ENCODE data around the gene MRPS23.
A peak's percentile ranks its signal among the peaks of the same experiment; 100 is the strongest.

Gene MRPS23

GRCh38 chr17:57849874-57850754 lies at the start of gene MRPS23:
Gene MRPS23 (minus strand): TSS chr17:57850044. CDS start chr17:57850010, 34 bp downstream.
- peak; percentile 97 for DNase-seq (ENCODE audit: low read depth)

GRCh38 chr17:57899391-57899790 lies 49.5 kb upstream of the MRPS23 start:
- DNase-seq (ENCODE audit: low read depth): no peak

DNA sequence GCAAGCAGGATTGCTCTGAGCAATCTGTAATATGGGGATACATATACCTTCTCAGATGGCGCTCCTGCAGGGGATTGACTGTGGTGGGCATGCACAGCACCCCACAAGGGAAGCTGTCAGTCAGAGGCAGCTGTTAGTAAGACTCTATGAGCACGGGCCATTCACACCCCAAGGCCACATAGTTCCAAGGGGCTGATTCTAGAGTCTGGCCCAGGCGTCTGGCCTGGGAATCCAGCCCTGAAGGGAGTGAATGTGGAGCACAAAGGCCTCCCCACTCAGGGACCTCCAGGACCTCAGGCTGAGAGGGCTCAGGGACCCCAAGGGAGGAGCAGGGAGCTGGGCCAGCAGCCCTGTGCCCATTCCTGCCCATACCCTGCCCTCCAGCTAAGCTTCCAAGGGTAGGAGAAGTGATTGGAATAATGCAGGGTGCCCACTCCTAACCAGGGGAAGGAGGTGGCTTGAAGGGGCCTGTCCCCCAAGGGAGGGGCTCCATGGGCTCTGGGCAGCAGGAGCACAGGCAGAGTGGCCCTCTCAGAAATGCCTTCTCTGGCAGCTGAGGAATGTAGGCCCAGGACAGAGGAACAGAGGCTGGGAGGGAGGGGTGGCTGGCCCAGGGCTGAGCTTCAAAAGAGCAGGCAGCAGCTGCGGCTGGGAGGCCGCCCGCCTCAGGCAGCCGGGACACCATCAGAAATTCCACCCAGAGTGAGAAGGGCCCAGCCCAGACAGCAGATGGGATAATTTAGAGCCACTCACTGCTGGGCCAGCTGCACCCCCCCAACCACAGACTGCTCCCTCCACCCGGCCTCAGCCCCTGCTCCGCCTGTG lies 48.9 kb upstream of the MRPS23 start:
- no peak for DNase-seq (ENCODE audit: low read depth)

GRCh38 chr17:57895382-57896060 lies 45.7 kb upstream of the MRPS23 start:
- DNase-seq (ENCODE audit: low read depth): no peak

DNA sequence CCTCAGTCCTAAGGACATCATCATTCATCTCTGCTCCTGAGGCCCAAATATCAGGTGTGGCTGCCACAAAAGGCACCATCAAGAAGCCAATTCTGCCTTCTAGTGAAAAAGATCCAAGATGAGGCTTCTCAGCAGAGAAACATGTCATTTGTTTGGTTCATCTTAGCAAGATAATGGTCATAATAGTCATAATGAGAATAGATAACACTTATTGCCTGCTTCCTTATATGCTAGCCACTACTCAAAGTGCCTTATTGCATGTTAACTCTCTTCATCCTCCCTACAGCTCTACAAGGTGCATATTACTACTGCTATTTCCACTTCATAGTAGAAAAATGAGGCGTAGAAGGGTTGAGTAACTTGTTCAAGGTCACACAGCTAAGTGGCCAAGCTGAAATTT lies 45.0 kb upstream of the MRPS23 start:
- no peak for DNase-seq (ENCODE audit: low read depth)

GRCh38 chr17:57892820-57893595 lies 43.2 kb upstream of the MRPS23 start:
- DNase-seq (ENCODE audit: low read depth): no peak

DNA sequence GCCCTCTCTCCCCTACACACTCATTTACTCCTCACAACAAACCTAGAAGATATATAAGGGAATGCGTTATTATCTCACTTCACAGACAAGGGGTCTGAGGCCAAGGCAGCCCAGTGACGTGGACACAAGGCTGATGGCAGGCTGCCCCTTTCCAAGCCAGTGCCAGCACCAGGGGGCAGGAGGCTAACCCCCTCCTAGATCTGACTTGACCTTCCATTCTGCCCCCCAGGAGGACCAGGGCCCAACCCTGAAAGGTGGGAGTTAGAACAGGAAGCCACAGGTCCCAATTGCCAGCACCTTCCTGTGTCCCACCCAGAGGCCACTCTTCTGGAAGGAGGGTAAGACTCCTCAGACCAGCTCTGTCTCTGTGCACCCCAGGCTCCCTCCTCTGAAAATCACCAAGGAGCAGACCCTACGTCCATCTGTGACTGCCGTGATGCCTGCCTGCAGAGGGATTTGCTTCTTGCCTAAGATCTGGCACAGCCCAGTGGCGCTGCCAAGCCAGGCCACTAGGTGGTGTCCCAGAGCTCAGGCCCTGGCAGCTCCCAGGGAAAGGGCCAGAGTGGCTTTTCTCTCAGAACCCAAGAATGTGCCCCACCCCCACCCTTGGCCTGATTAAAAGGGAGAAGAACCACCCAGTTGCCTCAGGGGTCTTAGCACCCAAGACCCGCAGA lies 42.4 kb upstream of the MRPS23 start:
- DNase-seq (ENCODE audit: low read depth): peak; percentile 35

DNA sequence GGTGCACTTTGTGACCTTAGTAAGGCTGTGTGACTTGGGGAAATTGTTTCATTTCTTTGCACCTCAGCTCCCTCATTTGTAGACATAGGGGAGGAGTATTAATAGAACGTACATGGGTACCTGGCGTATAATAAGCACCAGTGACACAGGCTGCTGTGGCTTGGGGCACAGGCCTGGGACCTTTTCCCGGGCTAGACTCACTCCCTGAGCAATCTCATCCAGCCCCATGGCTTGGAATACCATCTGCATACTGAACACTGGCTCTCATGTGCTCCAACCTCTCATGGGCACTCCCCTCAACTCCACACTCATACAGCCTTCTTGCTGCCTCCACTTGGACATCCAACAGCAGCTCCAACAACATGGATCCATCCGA lies 41.0 kb upstream of the MRPS23 start:
- DNase-seq (ENCODE audit: low read depth): no peak

DNA sequence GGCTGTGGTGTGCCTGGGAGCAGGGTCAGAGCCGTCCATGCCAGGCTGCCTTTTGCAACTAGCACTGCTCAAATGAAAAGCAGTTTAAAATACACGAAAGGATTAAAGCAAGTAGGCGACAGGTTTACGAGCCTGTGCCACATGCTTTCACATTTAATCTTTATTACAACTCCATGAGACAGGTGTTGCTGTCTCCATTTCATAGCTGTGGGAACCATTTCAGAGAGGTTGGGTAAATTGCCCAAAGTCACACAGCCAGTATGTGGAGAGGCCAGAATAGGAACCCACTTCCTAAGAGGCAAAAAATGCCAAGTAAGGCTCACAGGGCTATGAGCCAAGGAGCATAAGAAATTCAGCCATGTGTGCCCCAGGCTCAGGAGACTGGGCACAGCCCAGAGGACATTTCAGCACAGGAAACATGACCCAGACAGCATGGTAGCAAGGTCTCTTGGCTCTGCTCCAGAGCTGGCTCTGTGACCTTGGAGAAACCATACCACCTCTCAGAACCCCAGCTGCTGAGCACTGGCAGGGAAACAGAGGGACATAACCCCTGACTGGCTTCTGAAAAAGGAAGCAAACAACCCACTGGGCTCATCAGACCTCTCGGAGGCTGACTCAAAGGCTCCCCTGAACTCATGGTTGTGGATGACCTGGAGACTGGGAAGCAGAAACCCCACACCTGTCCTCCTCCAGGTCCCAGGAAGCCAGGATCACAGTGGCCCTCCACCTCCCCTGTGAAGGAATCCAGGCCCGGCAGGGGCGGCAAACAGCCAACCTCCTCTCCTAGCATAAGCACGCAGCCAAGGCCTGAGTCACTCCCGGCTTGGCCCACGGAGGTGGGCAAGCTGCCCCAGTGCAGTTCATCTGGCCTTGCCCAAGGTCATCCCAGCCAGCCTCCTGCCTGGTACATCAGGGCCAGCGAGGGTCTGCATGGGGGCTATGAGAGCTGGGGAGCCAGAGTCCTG lies 40.3 kb upstream of the MRPS23 start:
- no peak for DNase-seq (ENCODE audit: low read depth)

DNA sequence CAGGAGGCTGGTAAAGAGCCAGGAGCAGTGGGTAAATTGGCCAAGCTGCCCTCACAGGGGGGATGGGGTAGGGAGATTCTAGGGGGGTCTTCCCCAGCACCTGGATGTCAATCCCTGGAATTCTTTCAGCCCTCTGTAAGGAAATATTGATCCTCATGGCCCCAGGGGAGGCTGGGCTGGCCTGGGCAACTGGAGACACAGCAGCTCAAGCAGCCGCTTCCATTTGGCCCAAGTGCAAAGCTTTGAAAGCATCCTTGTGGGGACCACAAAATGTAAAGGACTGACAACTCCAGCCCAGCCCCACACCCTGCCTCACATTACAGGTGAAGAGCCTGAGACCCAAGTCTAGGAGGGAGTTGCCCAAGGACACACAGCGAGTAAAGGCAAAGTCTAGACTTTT lies 39.4 kb upstream of the MRPS23 start:
- no peak for DNase-seq (ENCODE audit: low read depth)

- no peak for DNase-seq (ENCODE audit: low read depth)
Measured at GRCh38 chr17:57888311-57889216, 38.7 kb upstream of the MRPS23 start.

GRCh38 chr17:57887161-57887560 lies 37.3 kb upstream of the MRPS23 start:
- DNase-seq (ENCODE audit: low read depth): no peak

DNA sequence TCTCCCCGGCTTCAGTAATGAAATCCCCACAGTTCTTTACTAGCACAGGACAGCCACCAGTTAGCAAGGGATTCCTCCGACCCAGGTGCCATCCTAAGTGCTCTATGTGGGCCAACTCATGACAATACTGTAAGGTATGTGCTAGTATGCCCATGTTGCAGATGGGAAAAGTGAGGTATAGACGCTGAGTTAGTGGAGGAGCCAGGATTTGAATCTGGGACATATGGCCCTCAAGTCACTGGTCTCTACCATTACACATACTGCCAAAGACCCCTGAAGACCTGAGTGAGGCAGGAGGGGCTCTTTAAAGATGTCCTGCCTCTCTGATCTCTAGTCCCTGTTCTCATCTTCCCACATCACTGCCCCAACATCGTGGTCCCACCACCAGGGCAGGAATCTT lies 36.2 kb upstream of the MRPS23 start:
- no peak for DNase-seq (ENCODE audit: low read depth)

- no peak for DNase-seq (ENCODE audit: low read depth)
Measured at GRCh38 chr17:57885148-57885915, 35.5 kb upstream of the MRPS23 start.

GRCh38 chr17:57881783-57882351 lies 32.0 kb upstream of the MRPS23 start:
- no peak for DNase-seq (ENCODE audit: low read depth)

DNA sequence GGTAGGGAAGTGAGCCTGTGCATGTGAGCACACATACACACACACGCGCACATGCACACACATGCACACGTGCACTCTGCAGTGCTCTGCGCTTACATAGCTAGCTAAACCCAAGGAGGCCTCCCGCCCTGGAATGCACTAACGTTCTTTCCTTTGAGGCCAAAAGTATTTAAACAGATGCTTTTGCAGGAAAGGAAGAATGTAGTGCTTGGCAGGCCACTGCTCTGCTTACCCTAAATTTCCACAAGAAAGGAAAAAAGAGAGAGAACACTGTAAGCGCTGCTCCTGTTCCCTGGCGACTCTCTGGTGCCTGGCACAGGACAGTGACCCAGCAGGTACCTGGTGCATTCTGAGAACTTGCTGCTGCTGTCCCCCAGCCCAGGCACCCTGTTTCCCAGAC lies 31.3 kb upstream of the MRPS23 start:
- DNase-seq (ENCODE audit: low read depth): no peak

DNA sequence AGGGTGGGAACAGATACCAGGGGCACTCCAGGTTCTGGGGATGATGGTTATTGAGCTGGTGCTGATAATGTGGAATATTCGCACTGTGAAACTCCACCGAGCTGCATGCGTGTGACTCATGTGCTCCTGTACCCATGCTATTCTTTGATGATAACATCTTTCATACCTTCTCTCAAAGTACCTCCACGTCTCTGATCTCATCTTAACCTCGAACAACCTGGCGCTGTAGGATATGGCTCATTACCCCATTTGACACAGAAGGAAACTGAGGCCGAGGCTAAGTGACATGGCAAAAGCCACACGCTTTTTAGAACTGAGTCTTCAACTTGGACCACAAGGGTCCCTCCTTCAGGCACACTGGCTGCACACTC lies 30.2 kb upstream of the MRPS23 start:
- no peak for DNase-seq (ENCODE audit: low read depth)
